Mononuclear cell (primary cell): ENCODE data around the gene KRTAP4-3. TPM values are rescaled to one million over a fixed set of nuclear protein-coding genes. Genes with fewer than 3 reads are reported as not detected.

Experiments
- total RNA-seq: library from RNA; depleted of rRNA; stranded (reverse); fragments of >200 nt; gene quantifications from one replicate; pipeline ENCODE4 v1.2.3, GENCODE V29; 2012

The KRTAP4-3 gene
- total RNA-seq, 1 donor, result not detected

Other genes with a start within 250 kb of the KRTAP4-3 start
- 0.52 TPM for gene KRT23, start 230.6 kb downstream of the KRTAP4-3 start, total RNA-seq
- not detected for gene KRT39, start 201.3 kb downstream of the KRTAP4-3 start, total RNA-seq
- gene KRT40, start 183.9 kb downstream of the KRTAP4-3 start, total RNA-seq, result 0.10 TPM
- 0.31 TPM for gene KRTAP3-3, start 174.1 kb downstream of the KRTAP4-3 start, total RNA-seq
- not detected for gene KRTAP3-2, start 168.3 kb downstream of the KRTAP4-3 start, total RNA-seq
- not detected for gene KRTAP3-1, start 159.1 kb downstream of the KRTAP4-3 start, total RNA-seq
- not detected for gene KRTAP1-5, start 141.0 kb downstream of the KRTAP4-3 start, total RNA-seq
- gene KRTAP1-4, start 138.0 kb downstream of the KRTAP4-3 start, total RNA-seq, result not detected
- not detected for gene KRTAP1-3, start 133.3 kb downstream of the KRTAP4-3 start, total RNA-seq
- gene KRTAP1-1, start 126.8 kb downstream of the KRTAP4-3 start, total RNA-seq, result not detected
- not detected for gene KRTAP2-1, start 120.9 kb downstream of the KRTAP4-3 start, total RNA-seq
- gene KRTAP2-2, start 113.0 kb downstream of the KRTAP4-3 start, total RNA-seq, result not detected
- gene KRTAP2-3, start 108.1 kb downstream of the KRTAP4-3 start, total RNA-seq, result not detected
- gene KRTAP2-4, start 102.3 kb downstream of the KRTAP4-3 start, total RNA-seq, result not detected
- not detected for gene KRTAP4-7, start 84.1 kb downstream of the KRTAP4-3 start, total RNA-seq
- not detected for gene KRTAP4-8, start 70.1 kb downstream of the KRTAP4-3 start, total RNA-seq
- not detected for gene KRTAP4-16, start 66.0 kb downstream of the KRTAP4-3 start, total RNA-seq
- gene KRTAP4-9, start 62.8 kb downstream of the KRTAP4-3 start, total RNA-seq, result not detected
- gene KRTAP4-11, start 49.8 kb downstream of the KRTAP4-3 start, total RNA-seq, result not detected
- gene KRTAP4-12, start 44.0 kb downstream of the KRTAP4-3 start, total RNA-seq, result not detected
- gene KRTAP4-6, start 27.7 kb downstream of the KRTAP4-3 start, total RNA-seq, result not detected
- gene KRTAP4-5, start 18.4 kb downstream of the KRTAP4-3 start, total RNA-seq, result not detected
- gene KRTAP4-4, start 7.5 kb downstream of the KRTAP4-3 start, total RNA-seq, result not detected
- gene KRTAP4-2, start 10.0 kb upstream of the KRTAP4-3 start, total RNA-seq, result not detected
- gene KRTAP4-1, start 16.7 kb upstream of the KRTAP4-3 start, total RNA-seq, result not detected
- gene KRTAP9-1, start 21.7 kb upstream of the KRTAP4-3 start, total RNA-seq, result not detected
- not detected for gene KRTAP9-2, start 58.4 kb upstream of the KRTAP4-3 start, total RNA-seq
- gene KRTAP9-3, start 64.2 kb upstream of the KRTAP4-3 start, total RNA-seq, result not detected
- gene KRTAP9-8, start 69.8 kb upstream of the KRTAP4-3 start, total RNA-seq, result not detected
- not detected for gene KRTAP9-4, start 81.5 kb upstream of the KRTAP4-3 start, total RNA-seq
- not detected for gene KRTAP9-9, start 87.2 kb upstream of the KRTAP4-3 start, total RNA-seq
- not detected for gene KRTAP9-6, start 97.2 kb upstream of the KRTAP4-3 start, total RNA-seq
- gene KRTAP9-7, start 107.5 kb upstream of the KRTAP4-3 start, total RNA-seq, result not detected
- gene KRTAP29-1, start 134.6 kb upstream of the KRTAP4-3 start, total RNA-seq, result not detected
- 0.21 TPM for gene KRTAP16-1, start 141.1 kb upstream of the KRTAP4-3 start, total RNA-seq
- gene KRTAP17-1, start 147.5 kb upstream of the KRTAP4-3 start, total RNA-seq, result not detected
- gene KRT33A, start 182.6 kb upstream of the KRTAP4-3 start, total RNA-seq, result not detected
- gene KRT33B, start 201.6 kb upstream of the KRTAP4-3 start, total RNA-seq, result not detected
- 0.10 TPM for gene KRT34, start 214.1 kb upstream of the KRTAP4-3 start, total RNA-seq
- gene KRT31, start 229.4 kb upstream of the KRTAP4-3 start, total RNA-seq, result not detected